Fibroblast of upper back skin (primary cell): ENCODE data around the gene PLET1.
"Not testable (repeated sequence)": the region's sequence is repeated elsewhere in the genome, so short reads cannot be mapped to it uniquely, and the experiment has no call there.

Experiments
- DNase-seq: peaks from one replicate; pipeline ENCODE4 v3.0.0-alpha.2; 2013

PLET1 gene

GRCh38 chr11:112206071-112206470 lies 54.6 kb downstream of the PLET1 start:
- no peak for DNase-seq

GRCh38 chr11:112200252-112200651 lies 60.4 kb downstream of the PLET1 start:
- no peak for DNase-seq

GRCh38 chr11:112199101-112199500 lies 61.6 kb downstream of the PLET1 start:
- DNase-seq: not testable (repeated sequence)
